K562 (cell line): Measurements from ENCODE around the gene PDE4A. TPM values are rescaled to one million over a fixed set of nuclear protein-coding genes. Genes with fewer than 3 reads are reported as not detected.

Experiments used
- ATAC-seq: fragments of 200-7000 bp; cut with Tn5 transposase; 3 replicates; pipeline ENCODE4 v1.9.1; 2020; ENCODE audit warnings: moderate library complexity
- BruUV-seq: library from RNA; stranded (reverse); fragments of 400-500 nt; replicated peaks from 2 replicates; lab custom pipeline; 2021; lab: Mats Ljungman, UMichigan
- CTCF ChIA-PET: fragments of 300-600 bp; formaldehyde crosslinking; extraction: SDS; loops from one replicate; lab custom pipeline; 2021; ENCODE audit warnings: low intra/inter-chr PET ratio; lab: Yijun Ruan, JAX
- POLR2A ChIA-PET: fragments of 300-600, 350-650 bp; sonication (Branson Sonifier 250); formaldehyde crosslinking; extraction: SDS; loops from one replicate; lab custom pipeline; 2021; ENCODE audit warnings: antibody characterized with exemption, inconsistent platforms; lab: Yijun Ruan, JAX
- DNase-seq, 4 experiments: peaks; one replicate each; pipeline versions ENCODE4 v3.0.0 to v3.0.0-alpha.2; 2011 to 2018; ENCODE audit warnings: low spot score in 3 of 4, mixed read lengths in 3 of 4; ENCODE audit errors: extremely low read depth in 1 of 4
- FAIRE-seq: peaks from 2 replicates; lab custom pipeline; 2011; peaks lifted over from hg19 to GRCh38; lab: Jason Lieb, UNC
- H2AFZ ChIP-seq: 2 replicates; pipeline ENCODE4 v1.6.0; 2011; ENCODE audit warnings: low read depth, low read length, control low read depth, inconsistent platforms
- H3K27ac ChIP-seq: fragments of 200-600 bp; 3 replicates; pipeline ENCODE4 v1.8.0; 2011; ENCODE audit warnings: low read depth, mild to moderate bottlenecking, control low read depth, inconsistent platforms, low read length, moderate library complexity, mixed read lengths; ENCODE audit errors: extremely low read depth
- H3K27me3 ChIP-seq, 2 experiments: fragments of 300-600 bp in 1 of 2; 2 replicates in 1 of 2; 3 replicates in 1 of 2; pipeline versions ENCODE4 v1.6.0 to v1.8.0; 2011; ENCODE audit warnings: inconsistent platforms in 2 of 2, low read length in 2 of 2, mild to moderate bottlenecking in 1 of 2, mixed read lengths in 1 of 2, moderate library complexity in 1 of 2; ENCODE audit not compliant: control insufficient read depth in 2 of 2, insufficient read depth in 2 of 2
- H3K36me3 ChIP-seq: fragments of 300-600 bp; 3 replicates; pipeline ENCODE4 v1.8.0; 2011; ENCODE audit warnings: mild to moderate bottlenecking, low read length, inconsistent platforms; ENCODE audit not compliant: control insufficient read depth, insufficient read depth
- H3K4me1 ChIP-seq, 2 experiments: fragments of 200-600 bp in 1 of 2; replicated peaks in 1 of 2; 2 replicates in 1 of 2; 3 replicates in 1 of 2; pipeline versions ENCODE4 v1.5.1 to v1.8.0; 2011; ENCODE audit warnings: inconsistent platforms in 2 of 2, low read length in 2 of 2, mild to moderate bottlenecking in 1 of 2, mixed read lengths in 1 of 2, moderate library complexity in 1 of 2; ENCODE audit not compliant: control insufficient read depth in 2 of 2, insufficient read depth in 2 of 2
- H3K4me2 ChIP-seq: 2 replicates; pipeline ENCODE4 v1.6.1; 2011; ENCODE audit warnings: low read length, control low read depth, inconsistent platforms, mixed read lengths; ENCODE audit not compliant: insufficient read depth
- H3K4me3 ChIP-seq: fragments of 200-600 bp; sonication (generic), shearing (Covaris generic); 2 replicates; pipeline ENCODE4 v1.5.1; 2016; ENCODE audit warnings: control low read depth, inconsistent platforms
- H3K79me2 ChIP-seq: fragments of 200-600 bp; 3 replicates; pipeline ENCODE4 v1.8.0; 2011; ENCODE audit warnings: low read length, inconsistent platforms; ENCODE audit not compliant: control insufficient read depth, insufficient read depth
- H3K9ac ChIP-seq, 2 experiments: 2 replicates each; pipeline versions ENCODE4 v1.6.0 to v1.6.1; 2011; ENCODE audit warnings: low read depth in 2 of 2, low read length in 2 of 2, control low read depth in 1 of 2, inconsistent platforms in 1 of 2, mild to moderate bottlenecking in 1 of 2, mixed read lengths in 1 of 2; ENCODE audit not compliant: insufficient read depth in 1 of 2
- H3K9me1 ChIP-seq: one replicate; pipeline ENCODE4 v1.6.0; 2011; ENCODE audit warnings: inconsistent platforms, mild to moderate bottlenecking, low read length, moderate library complexity; ENCODE audit not compliant: control insufficient read depth, insufficient read depth
- H3K9me3 ChIP-seq: replicated peaks from 2 replicates; pipeline ENCODE4 v1.5.1; 2011; ENCODE audit warnings: low read depth, low read length, inconsistent platforms; ENCODE audit not compliant: control insufficient read depth, insufficient read depth
- H4K20me1 ChIP-seq: replicated peaks from 2 replicates; pipeline ENCODE4 v1.6.1; 2011; ENCODE audit warnings: low read length, inconsistent platforms, mixed read lengths; ENCODE audit not compliant: control insufficient read depth, insufficient read depth
- E2F3 ChIP-seq: fragments of 250-450 bp; sonication (Bioruptor Pico); IDR thresholded peaks from 2 replicates; pipeline ENCODE4 v1.4.0; 2020; ENCODE audit warnings: mild to moderate bottlenecking
- EGR1 ChIP-seq: fragments of 450-650 bp; conservative IDR thresholded peaks from 2 replicates; pipeline ENCODE4 v1.6.1; 2017; ENCODE audit warnings: mild to moderate bottlenecking
- GABPB2 ChIP-seq: fragments of 250-450 bp; sonication (Bioruptor Pico); conservative IDR thresholded peaks from 2 replicates; pipeline ENCODE4 v1.5.1; 2021; ENCODE audit warnings: mild to moderate bottlenecking
- HDAC1 ChIP-seq, 2 experiments: fragments of 450-650 bp; IDR thresholded peaks; 2 replicates each; pipeline ENCODE4 v1.6.1; 2016 to 2017; ENCODE audit warnings: inconsistent platforms in 1 of 2, mild to moderate bottlenecking in 1 of 2, moderate library complexity in 1 of 2
- L3MBTL2 ChIP-seq: fragments of 450-650 bp; IDR thresholded peaks from 2 replicates; pipeline ENCODE4 v1.6.1; 2016; ENCODE audit warnings: mild to moderate bottlenecking, moderate library complexity
- NRF1 ChIP-seq, 2 experiments: fragments of 450-650 bp; IDR thresholded peaks in 1 of 2; conservative IDR thresholded peaks in 1 of 2; 2 replicates each; pipeline ENCODE4 v1.6.1; 2014; ENCODE audit warnings: mild to moderate bottlenecking in 2 of 2
- SIN3A ChIP-seq, 2 experiments: fragments of 150-350 bp in 1 of 2; IDR thresholded peaks; 2 replicates each; pipeline ENCODE4 v1.6.1; 2011 to 2016; ENCODE audit warnings: borderline replicate concordance in 2 of 2, low read depth in 2 of 2, low read length in 2 of 2, mild to moderate bottlenecking in 2 of 2, moderate library complexity in 2 of 2; ENCODE audit not compliant: control insufficient read depth in 1 of 2
- TFAP4 ChIP-seq: sonication (generic); formaldehyde crosslinking; IDR thresholded peaks from 2 replicates; pipeline ENCODE4 v1.8.0; 2022; ENCODE audit warnings: missing genetic modification reagents, mild to moderate bottlenecking, moderate library complexity, borderline replicate concordance
- ZBTB17 ChIP-seq: fragments of 450-650 bp; formaldehyde crosslinking; IDR thresholded peaks from 2 replicates; pipeline ENCODE4 v1.4.0; 2020; ENCODE audit warnings: mild to moderate bottlenecking
- ZNF668 ChIP-seq: fragments of 250-450 bp; sonication (Bioruptor Pico); IDR thresholded peaks from 2 replicates; pipeline ENCODE4 v1.8.0; 2022; ENCODE audit warnings: mild to moderate bottlenecking, inconsistent platforms
- WGBS: fragments of 100-300 bp; shearing (Covaris generic); methylation state at CpG from one replicate; pipeline ENCODE4 v1.1.6; 2016; ENCODE audit warnings: low coverage, mixed read lengths; ENCODE audit not compliant: insufficient coverage; ENCODE audit errors: missing lambda C conversion rate; 5-methylcytosine and 5-hydroxymethylcytosine counted together
- in situ Hi-C: fragments of 300-500 bp; cut with MboI; formaldehyde crosslinking; loops from 4 replicates; pipeline ENCODE4 v1.15.0; 2018; ENCODE audit warnings: inconsistent platforms, mixed read lengths
- intact Hi-C: fragments of 100-400 bp; cut with micrococcal nuclease; formaldehyde crosslinking; loops from 2 replicates; pipeline ENCODE4 v1.14.2; 2022
- polyA plus RNA-seq, 8 experiments: library from polyadenylated mRNA; depleted of rRNA in 4 of 8; stranded (reverse) in 5 of 8; unstranded in 3 of 8; fragments of >200 nt; fragmentation: Nextera tagmentation in 2 of 8; fragmentation: Illumina TruSeq in 1 of 8; extraction: Ambion mirVana in 2 of 8; extraction: Trizol in 1 of 8; gene quantifications; 2 replicates each; pipeline versions ENCODE4 v1.2.1 to v1.2.3, GENCODE V29; 2011 to 2014; ENCODE audit warnings: inconsistent platforms in 1 of 8, missing spikeins in 1 of 8
- total RNA-seq, 7 experiments: library from RNA; depleted of rRNA in 6 of 7; stranded (reverse); fragments of >200 nt in 6 of 7; fragmentation: Illumina TruSeq in 2 of 7; extraction: Trizol in 2 of 7; gene quantifications; 2 replicates each; pipeline versions ENCODE4 v1.2.1 to v1.2.3, GENCODE V29; 2011 to 2021; ENCODE audit warnings: low replicate concordance in 1 of 7
- TF ChIP-seq, protein P1 (sequence below): conservative IDR thresholded peaks from 2 replicates; pipeline ENCODE4 v1.6.1; 2011; ENCODE audit warnings: low read depth, mild to moderate bottlenecking, low read length; ENCODE audit not compliant: control insufficient read depth
- TF ChIP-seq, protein P2 (sequence below): IDR thresholded peaks from 3 replicates; pipeline ENCODE4 v1.6.1; 2011; ENCODE audit warnings: borderline replicate concordance, mild to moderate bottlenecking, moderate library complexity; ENCODE audit not compliant: insufficient read length; ENCODE audit errors: extremely low read depth

Gene PDE4A
- total and polyA plus RNA-seq, 9 of the 15 experiments (the other 6 are each of a cell fraction or from before 2014, with no cell fraction given) = 0.66 to 26.9 (median 4.6) TPM

GRCh38 chr19:10461047-10461949 lies 41.0 kb downstream of the PDE4A start:
- peaks cover 5% of the 10 kb centered on the region for H3K9me1 ChIP-seq
- peak; percentile 96 to 98 (median 98) for DNase-seq
- ATAC-seq = peak; percentile 99
- FAIRE-seq = peak; percentile 93
- no peak overlapping the region for H3K4me3 ChIP-seq
- no peak overlapping the region for H3K27ac ChIP-seq
- H3K27me3 ChIP-seq = no peaks in the 10 kb centered on the region
- peaks cover 6% of the 10 kb centered on the region for H4K20me1 ChIP-seq
- H3K36me3 ChIP-seq = peaks cover 67% of the 10 kb centered on the region; the same call in 2 of the 3 replicates
- no TSS peak for BruUV-seq
- POLR2A ChIA-PET = interaction anchor here (0.6 to 1.7 kb wide), 3 partner anchors 9 to 1814 kb away, joined by 3 read pairs; no protein-coding TSS in a partner anchor
- intact Hi-C loops (no loop called here), in situ Hi-C loops (no loop called here)
- CTCF ChIA-PET = no interaction called here
- no peaks in the 10 kb centered on the region for H3K79me2 ChIP-seq
- H3K4me1 ChIP-seq = peaks cover 14 to 33% of the 10 kb centered on the region in 2 experiments; a peak in 4 of 5 replicates
- H2AFZ ChIP-seq = peak overlapping the region; percentile 47; the same call in 1 of the 2 replicates
- peak overlapping the region in 1 of 2 experiments; percentile 81; a peak in 2 of 4 replicates for H3K9ac ChIP-seq
- WGBS = 19% methylated on average over 29 of the region's 45 CpGs
- peak overlapping the region; percentile 70 for H3K4me2 ChIP-seq
- H3K9me3 ChIP-seq = no peaks in the 10 kb centered on the region
- TF ChIP-seq ZBTB17 (CRISPR knock-in tag) = 0 out of 2 replicates have a peak, but pooled peaks have one; percentile 34
- no peak for TF ChIP-seq ZNF668 (CRISPR knock-in tag)
- no peak for TF ChIP-seq E2F3 (CRISPR knock-in tag)
- peak in 1 of 2 experiments; percentile 85; a peak in 2 of 4 replicates for TF ChIP-seq HDAC1 (IDR thresholded peaks at IDR 0.05)
- TF ChIP-seq L3MBTL2 = peak; percentile 79
- peak; percentile 27; the same call in 1 of the 2 replicates for TF ChIP-seq EGR1
- TF ChIP-seq, protein P1, sequence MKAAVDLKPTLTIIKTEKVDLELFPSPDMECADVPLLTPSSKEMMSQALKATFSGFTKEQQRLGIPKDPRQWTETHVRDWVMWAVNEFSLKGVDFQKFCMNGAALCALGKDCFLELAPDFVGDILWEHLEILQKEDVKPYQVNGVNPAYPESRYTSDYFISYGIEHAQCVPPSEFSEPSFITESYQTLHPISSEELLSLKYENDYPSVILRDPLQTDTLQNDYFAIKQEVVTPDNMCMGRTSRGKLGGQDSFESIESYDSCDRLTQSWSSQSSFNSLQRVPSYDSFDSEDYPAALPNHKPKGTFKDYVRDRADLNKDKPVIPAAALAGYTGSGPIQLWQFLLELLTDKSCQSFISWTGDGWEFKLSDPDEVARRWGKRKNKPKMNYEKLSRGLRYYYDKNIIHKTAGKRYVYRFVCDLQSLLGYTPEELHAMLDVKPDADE = peak; percentile 21; the same call in 1 of the 2 replicates
- TF ChIP-seq SIN3A (IDR thresholded peaks at IDR 0.05; ENCODE audit: borderline replicate concordance in 2 of 2, control insufficient read depth in 1 of 2, low read depth in 2 of 2, low read length in 2 of 2) = peak; percentile 73 to 79; a peak in 2 of 4 replicates
- no peak for TF ChIP-seq GABPB2
- TF ChIP-seq, protein P2, sequence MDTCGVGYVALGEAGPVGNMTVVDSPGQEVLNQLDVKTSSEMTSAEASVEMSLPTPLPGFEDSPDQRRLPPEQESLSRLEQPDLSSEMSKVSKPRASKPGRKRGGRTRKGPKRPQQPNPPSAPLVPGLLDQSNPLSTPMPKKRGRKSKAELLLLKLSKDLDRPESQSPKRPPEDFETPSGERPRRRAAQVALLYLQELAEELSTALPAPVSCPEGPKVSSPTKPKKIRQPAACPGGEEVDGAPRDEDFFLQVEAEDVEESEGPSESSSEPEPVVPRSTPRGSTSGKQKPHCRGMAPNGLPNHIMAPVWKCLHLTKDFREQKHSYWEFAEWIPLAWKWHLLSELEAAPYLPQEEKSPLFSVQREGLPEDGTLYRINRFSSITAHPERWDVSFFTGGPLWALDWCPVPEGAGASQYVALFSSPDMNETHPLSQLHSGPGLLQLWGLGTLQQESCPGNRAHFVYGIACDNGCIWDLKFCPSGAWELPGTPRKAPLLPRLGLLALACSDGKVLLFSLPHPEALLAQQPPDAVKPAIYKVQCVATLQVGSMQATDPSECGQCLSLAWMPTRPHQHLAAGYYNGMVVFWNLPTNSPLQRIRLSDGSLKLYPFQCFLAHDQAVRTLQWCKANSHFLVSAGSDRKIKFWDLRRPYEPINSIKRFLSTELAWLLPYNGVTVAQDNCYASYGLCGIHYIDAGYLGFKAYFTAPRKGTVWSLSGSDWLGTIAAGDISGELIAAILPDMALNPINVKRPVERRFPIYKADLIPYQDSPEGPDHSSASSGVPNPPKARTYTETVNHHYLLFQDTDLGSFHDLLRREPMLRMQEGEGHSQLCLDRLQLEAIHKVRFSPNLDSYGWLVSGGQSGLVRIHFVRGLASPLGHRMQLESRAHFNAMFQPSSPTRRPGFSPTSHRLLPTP = no peak
- TF ChIP-seq TFAP4 = peak; percentile 61; the same call in 1 of the 2 replicates
- peak; percentile 40 to 41; a peak in 2 of 4 replicates for TF ChIP-seq NRF1 (conservative IDR thresholded peaks at IDR 0.05 in 1 of 2, IDR thresholded peaks at IDR 0.05 in 1 of 2)
